Activated CD4-positive, alpha-beta T cell treated with anti-CD3 and anti-CD28 coated beads, Interleukin-2, amount 10 ng/mL, durations not matched to agents 24 days and 14 days (primary cell): ENCODE data around the gene TMEM167A. TPM values are rescaled to one million over a fixed set of nuclear protein-coding genes. Genes with fewer than 3 reads are reported as not detected.

Experiments used
- DNase-seq: peaks from one replicate; pipeline ENCODE4 v3.0.0; 2022
- H3K27ac Mint-ChIP-seq: one replicate; pipeline ENCODE4 v1.8.0; 2022; ENCODE audit warnings: mild to moderate bottlenecking, mixed read lengths
- H3K27me3 Mint-ChIP-seq: one replicate; pipeline ENCODE4 v1.8.0; 2022; ENCODE audit warnings: mixed read lengths
- H3K36me3 Mint-ChIP-seq: one replicate; pipeline ENCODE4 v1.8.0; 2022; ENCODE audit warnings: low read depth, mild to moderate bottlenecking, mixed read lengths
- H3K4me1 Mint-ChIP-seq: one replicate; pipeline ENCODE4 v1.8.0; 2021; ENCODE audit warnings: mixed read lengths
- H3K4me3 Mint-ChIP-seq: one replicate; pipeline ENCODE4 v1.8.0; 2022; ENCODE audit warnings: mild to moderate bottlenecking, moderate library complexity, mixed read lengths
- H3K9me3 Mint-ChIP-seq: one replicate; pipeline ENCODE4 v1.8.0; 2021; ENCODE audit warnings: mixed read lengths
- intact Hi-C: fragments of 100-400 bp; cut with micrococcal nuclease; formaldehyde crosslinking; loops from one replicate; pipeline ENCODE4 v1.15.1; 2023
- total RNA-seq: library from RNA; stranded (reverse); gene quantifications from 2 replicates; pipeline ENCODE4 v1.2.3, GENCODE V29; 2022

TMEM167A gene
- 82.0 and 87.4 TPM in 2 replicates for total RNA-seq

DNA sequence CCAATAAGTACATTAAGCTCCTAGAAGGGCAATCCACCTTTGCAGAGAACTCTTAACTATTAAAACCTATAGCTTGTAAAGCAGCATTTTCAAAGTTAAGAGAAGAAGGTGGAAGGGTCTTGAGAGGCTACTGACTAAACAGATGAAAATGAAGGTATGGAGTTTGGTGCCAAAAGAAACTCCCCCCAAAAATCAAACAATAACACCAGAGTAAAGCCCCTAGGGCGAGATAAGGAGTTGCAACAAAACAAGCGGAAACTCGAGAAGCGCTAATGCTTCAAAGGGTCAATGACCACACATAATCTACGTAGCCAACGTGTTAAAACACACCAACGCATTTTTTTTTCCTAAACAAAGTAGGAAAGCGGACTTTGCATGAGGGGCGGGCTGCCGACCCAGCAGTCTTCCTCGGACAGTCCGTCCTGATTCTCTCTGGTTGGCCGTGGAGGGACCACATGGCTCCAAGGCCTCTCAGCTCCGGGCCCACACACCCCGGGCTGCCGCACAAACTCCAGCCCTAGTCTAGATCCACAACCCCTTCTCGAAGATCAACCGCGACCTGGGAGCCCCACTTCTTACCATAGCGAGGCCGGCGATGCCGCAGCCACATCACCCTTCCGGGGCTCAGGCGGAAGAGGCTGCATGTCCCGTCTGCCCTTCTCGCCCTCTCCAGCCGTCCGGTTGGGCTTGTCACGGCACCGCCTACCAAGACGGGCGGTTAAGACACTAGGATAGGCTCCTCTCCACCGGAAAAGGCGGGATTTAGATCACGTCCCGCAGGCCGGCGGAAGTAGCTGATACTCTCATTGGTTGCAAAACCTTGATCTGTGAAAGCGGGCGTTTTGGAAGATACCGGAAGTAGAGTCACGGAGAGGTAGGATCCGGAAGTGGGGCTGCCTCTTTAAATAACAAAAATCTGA lies at the start of gene TMEM167A, which contains the start of gene XRCC4:
TMEM167A (minus strand) TSS at position 653 of the 920 bp plus-strand sequence; CDS start at position 582, 71 bp downstream.
XRCC4 (plus strand) TSS at position 806 of the 920 bp plus-strand sequence. CDS start 27,373 bp downstream, outside the sequence.
- Mint-ChIP-seq H3K4me1 (peaks cover 35% of the 10 kb centered on the region), H3K36me3 (peaks cover 24% of the 10 kb centered on the region), H3K4me3 (peak within 1 kb of the TSS; percentile 97), H3K9me3 (peaks cover 4% of the 10 kb centered on the region), H3K27ac (peak within 1 kb of the TSS; percentile 98), H3K27me3 (no peaks in the 10 kb centered on the region)
- peak; percentile 98 for DNase-seq
- intact Hi-C loops: loop anchor here (1.0 to 10.0 kb wide), 5 partner anchors 395 to 1102 kb away; partner anchors contain the start of genes ATG10, RPS23 and VCAN

DNA sequence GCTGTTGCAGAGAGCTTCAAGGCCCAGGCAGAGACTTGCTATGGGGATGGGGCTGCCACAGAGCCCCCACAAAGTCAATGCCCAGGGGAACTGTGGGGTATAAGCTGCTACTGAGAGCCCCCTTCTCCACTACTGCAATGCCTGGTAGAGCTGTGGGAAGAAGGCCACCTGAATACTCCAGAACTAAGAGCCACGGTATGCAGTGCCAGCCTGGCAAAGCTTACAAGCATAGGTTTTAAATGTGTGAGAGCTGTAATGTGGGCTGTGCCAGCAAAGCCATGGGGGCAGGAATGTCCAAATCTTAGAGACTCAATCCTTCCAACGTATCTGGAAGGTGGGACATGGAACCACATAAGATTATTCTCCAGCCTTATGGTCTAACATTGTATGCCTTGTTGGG lies 49.3 kb upstream of the TMEM167A start:
- no peaks in the 10 kb centered on the region for H3K27me3 Mint-ChIP-seq

GRCh38 chr5:83125560-83125959 lies 48.4 kb upstream of the TMEM167A start:
- Mint-ChIP-seq H3K9me3 (no peaks in the 10 kb centered on the region), H3K36me3 (peaks cover 2% of the 10 kb centered on the region), H3K27me3 (no peaks in the 10 kb centered on the region), H3K4me3 (no peak overlapping the region), H3K4me1 (no peaks in the 10 kb centered on the region), H3K27ac (no peak overlapping the region)
- DNase-seq: no peak
- intact Hi-C loops: no loop called here

More for the DNA sequence above, 49.3 kb upstream of the TMEM167A start:
- intact Hi-C loops: no loop called here
- DNase-seq: no peak
- Mint-ChIP-seq H3K36me3 (no peaks in the 10 kb centered on the region), H3K27ac (no peak overlapping the region), H3K9me3 (peaks cover 4% of the 10 kb centered on the region), H3K4me3 (no peak overlapping the region), H3K4me1 (no peaks in the 10 kb centered on the region)

DNA sequence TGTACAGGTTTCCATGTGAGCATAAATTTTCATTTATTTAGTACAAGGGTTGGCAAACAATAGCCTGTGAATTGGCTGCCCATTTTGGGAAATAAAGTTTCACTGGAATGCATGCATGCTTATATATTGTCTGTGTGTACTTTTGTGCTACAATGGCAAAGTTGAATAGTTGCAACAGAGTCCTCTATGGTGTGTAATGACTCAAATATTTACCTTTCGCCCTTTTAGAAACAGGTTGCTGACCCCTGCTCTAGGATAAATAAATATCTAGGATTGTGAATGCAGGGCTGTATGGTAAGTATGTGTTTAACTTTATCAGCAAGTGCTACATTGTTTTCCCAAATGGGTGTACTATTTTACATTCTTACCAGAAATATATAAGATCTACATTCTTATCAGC lies 47.4 kb upstream of the TMEM167A start:
- Mint-ChIP-seq H3K27me3 (no peaks in the 10 kb centered on the region), H3K27ac (no peak overlapping the region), H3K4me3 (no peak overlapping the region), H3K36me3 (peaks cover 2% of the 10 kb centered on the region), H3K9me3 (no peaks in the 10 kb centered on the region), H3K4me1 (no peaks in the 10 kb centered on the region)
- intact Hi-C loops: no loop called here
- DNase-seq: no peak

- intact Hi-C loops: no loop called here
- Mint-ChIP-seq H3K36me3 (peaks cover 14% of the 10 kb centered on the region), H3K27me3 (no peaks in the 10 kb centered on the region), H3K4me1 (no peaks in the 10 kb centered on the region), H3K4me3 (no peak overlapping the region), H3K27ac (no peak overlapping the region), H3K9me3 (peaks cover 9% of the 10 kb centered on the region)
- DNase-seq: no peak
These were observed 41.8 kb upstream of the TMEM167A start for GRCh38 chr5:83118976-83119375.

GRCh38 chr5:83118471-83118870 lies 41.3 kb upstream of the TMEM167A start:
- H3K9me3 Mint-ChIP-seq: peaks cover 9% of the 10 kb centered on the region
- no peaks in the 10 kb centered on the region for H3K27me3 Mint-ChIP-seq
- no peak overlapping the region for H3K4me3 Mint-ChIP-seq
- no peak overlapping the region for H3K27ac Mint-ChIP-seq
- intact Hi-C loops: no loop called here
- H3K36me3 Mint-ChIP-seq: peaks cover 16% of the 10 kb centered on the region
- DNase-seq: no peak
- no peaks in the 10 kb centered on the region for H3K4me1 Mint-ChIP-seq

DNA sequence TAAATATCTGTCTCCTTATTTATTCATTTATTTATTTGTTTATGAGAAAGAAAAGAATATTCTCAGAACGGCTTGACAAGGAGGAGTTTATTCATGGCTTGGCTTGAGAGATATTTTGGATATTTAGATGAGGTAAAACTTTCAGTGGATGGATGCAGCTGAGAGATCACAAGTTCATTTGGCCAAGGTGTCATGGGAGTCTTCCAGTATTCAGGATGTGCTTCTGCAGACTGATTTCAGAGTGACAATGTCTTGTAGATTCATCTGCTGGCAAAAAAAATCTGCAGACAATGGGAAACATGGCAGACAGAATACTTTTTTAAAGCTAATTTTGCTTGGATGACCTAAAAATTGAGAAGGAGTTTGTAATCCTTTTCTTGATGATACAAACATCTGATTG lies 38.6 kb upstream of the TMEM167A start:
- no peaks in the 10 kb centered on the region for H3K27me3 Mint-ChIP-seq
- intact Hi-C loops: no loop called here
- no peak overlapping the region for H3K4me3 Mint-ChIP-seq
- H3K4me1 Mint-ChIP-seq: no peaks in the 10 kb centered on the region
- no peak for DNase-seq
- no peak overlapping the region for H3K27ac Mint-ChIP-seq
- H3K9me3 Mint-ChIP-seq: peaks cover 19% of the 10 kb centered on the region
- H3K36me3 Mint-ChIP-seq: peaks cover 30% of the 10 kb centered on the region

DNA sequence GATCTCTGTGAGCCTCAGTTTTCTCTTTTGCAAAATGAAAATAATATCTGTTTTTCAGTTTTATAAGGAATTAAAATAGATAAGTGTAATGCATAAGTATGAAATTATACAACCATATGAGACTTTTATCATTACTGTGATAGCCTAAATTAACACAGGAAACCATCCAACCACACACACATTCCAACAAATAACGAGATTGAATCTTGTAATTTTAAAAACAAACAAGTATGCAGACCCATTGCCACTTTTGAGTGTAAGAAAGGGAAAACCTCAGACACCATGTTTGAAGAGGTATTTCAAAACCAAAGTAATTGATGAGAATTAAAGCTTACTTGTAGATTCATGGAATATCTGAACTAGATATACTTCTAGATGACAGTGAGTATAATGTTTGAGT lies 32.2 kb upstream of the TMEM167A start:
- H3K4me3 Mint-ChIP-seq: no peak overlapping the region
- no peak overlapping the region for H3K27ac Mint-ChIP-seq
- DNase-seq: no peak
- H3K9me3 Mint-ChIP-seq: peaks cover 10% of the 10 kb centered on the region
- H3K27me3 Mint-ChIP-seq: no peaks in the 10 kb centered on the region
- H3K4me1 Mint-ChIP-seq: no peaks in the 10 kb centered on the region
- intact Hi-C loops: no loop called here
- peaks cover 24% of the 10 kb centered on the region for H3K36me3 Mint-ChIP-seq

- no peak overlapping the region for H3K27ac Mint-ChIP-seq
- no peak overlapping the region for H3K4me3 Mint-ChIP-seq
- no peaks in the 10 kb centered on the region for H3K27me3 Mint-ChIP-seq
- peaks cover 14% of the 10 kb centered on the region for H3K36me3 Mint-ChIP-seq
- no peaks in the 10 kb centered on the region for H3K4me1 Mint-ChIP-seq
- peaks cover 8% of the 10 kb centered on the region for H3K9me3 Mint-ChIP-seq
- intact Hi-C loops: no loop called here
- DNase-seq: no peak
These were observed 30.7 kb upstream of the TMEM167A start for GRCh38 chr5:83107692-83108420.

- no peak overlapping the region for H3K4me3 Mint-ChIP-seq
- no peaks in the 10 kb centered on the region for H3K9me3 Mint-ChIP-seq
- no peaks in the 10 kb centered on the region for H3K27me3 Mint-ChIP-seq
- DNase-seq: no peak
- intact Hi-C loops: no loop called here
- no peak overlapping the region for H3K27ac Mint-ChIP-seq
- H3K36me3 Mint-ChIP-seq: peaks cover 6% of the 10 kb centered on the region
- no peaks in the 10 kb centered on the region for H3K4me1 Mint-ChIP-seq
These were observed 26.8 kb upstream of the TMEM167A start for GRCh38 chr5:83104021-83104420.

- Mint-ChIP-seq H3K4me3 (no peak overlapping the region), H3K27ac (no peak overlapping the region), H3K27me3 (no peaks in the 10 kb centered on the region), H3K4me1 (no peaks in the 10 kb centered on the region), H3K9me3 (no peaks in the 10 kb centered on the region), H3K36me3 (peaks cover 4% of the 10 kb centered on the region)
- no peak for DNase-seq
- intact Hi-C loops: no loop called here
These were observed 25.3 kb upstream of the TMEM167A start for GRCh38 chr5:83102364-83102980.

DNA sequence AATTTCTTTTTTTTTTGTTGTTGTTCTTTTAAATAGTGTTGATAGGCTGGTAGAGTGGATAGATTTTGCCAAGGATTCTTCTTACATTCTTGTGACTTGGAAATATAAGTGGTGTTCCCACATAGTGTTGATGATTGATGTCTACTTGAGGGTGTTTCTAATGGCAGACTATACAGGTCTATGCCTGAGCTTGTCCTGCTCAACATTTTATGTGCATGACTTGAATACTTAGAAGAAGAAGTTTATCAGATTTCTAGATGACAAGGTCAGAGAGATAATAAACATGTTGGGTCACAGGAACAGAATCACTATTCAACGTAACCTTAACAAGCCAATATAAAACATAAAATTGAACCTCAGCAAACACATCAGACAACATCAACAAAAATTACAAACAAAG lies 24.3 kb upstream of the TMEM167A start:
- no peaks in the 10 kb centered on the region for H3K9me3 Mint-ChIP-seq

GRCh38 chr5:83099445-83099844 lies 22.3 kb upstream of the TMEM167A start:
- Mint-ChIP-seq H3K36me3 (peaks cover 4% of the 10 kb centered on the region), H3K4me1 (no peaks in the 10 kb centered on the region), H3K9me3 (peaks cover 6% of the 10 kb centered on the region), H3K4me3 (no peak overlapping the region), H3K27me3 (no peaks in the 10 kb centered on the region), H3K27ac (no peak overlapping the region)
- no peak for DNase-seq
- intact Hi-C loops: no loop called here

More for the DNA sequence above, 24.3 kb upstream of the TMEM167A start:
- Mint-ChIP-seq H3K27me3 (no peaks in the 10 kb centered on the region), H3K36me3 (peaks cover 3% of the 10 kb centered on the region), H3K4me1 (no peaks in the 10 kb centered on the region), H3K27ac (no peak overlapping the region), H3K4me3 (no peak overlapping the region)
- intact Hi-C loops: no loop called here
- no peak for DNase-seq

- no peaks in the 10 kb centered on the region for H3K27me3 Mint-ChIP-seq
- H3K4me3 Mint-ChIP-seq: no peak overlapping the region
- no peak for DNase-seq
- H3K9me3 Mint-ChIP-seq: peaks cover 6% of the 10 kb centered on the region
- H3K27ac Mint-ChIP-seq: no peak overlapping the region
- no peaks in the 10 kb centered on the region for H3K4me1 Mint-ChIP-seq
- intact Hi-C loops: no loop called here
- H3K36me3 Mint-ChIP-seq: peaks cover 7% of the 10 kb centered on the region
These were observed 21.8 kb upstream of the TMEM167A start for GRCh38 chr5:83099001-83099400.
